Neural cell (in vitro differentiated cells): ENCODE measurements around the gene LRP8.

Experiments
- EP300 ChIP-seq: fragments of 450-650 bp; conservative IDR thresholded peaks from 2 replicates; pipeline ENCODE4 v1.6.1; 2014; ENCODE audit warnings: antibody characterized with exemption, mild to moderate bottlenecking, moderate library complexity; ENCODE audit not compliant: poor library complexity, severe bottlenecking
- EZH2 ChIP-seq: fragments of 200-600, 300-800 bp; shearing (Covaris generic), sonication (generic); IDR thresholded peaks from 2 replicates; pipeline ENCODE4 v1.6.1; 2014; ENCODE audit warnings: antibody characterized with exemption, low read length, borderline replicate concordance, mild to moderate bottlenecking; ENCODE audit not compliant: insufficient read depth, poor library complexity, severe bottlenecking
- MXI1 ChIP-seq: fragments of 450-650 bp; conservative IDR thresholded peaks from 2 replicates; pipeline ENCODE4 v1.6.1; 2014; ENCODE audit warnings: antibody characterized with exemption, mild to moderate bottlenecking; ENCODE audit not compliant: poor library complexity, severe bottlenecking
- POLR2AphosphoS5 ChIP-seq: IDR thresholded peaks from 2 replicates; pipeline ENCODE4 v1.6.1; 2012
- RAD21 ChIP-seq: fragments of 450-650 bp; conservative IDR thresholded peaks from 2 replicates; pipeline ENCODE4 v1.6.1; 2014; ENCODE audit warnings: antibody characterized with exemption, mild to moderate bottlenecking, moderate library complexity
- SMC3 ChIP-seq: fragments of 450-650 bp; conservative IDR thresholded peaks from 2 replicates; pipeline ENCODE4 v1.6.1; 2014; ENCODE audit warnings: antibody characterized with exemption, mild to moderate bottlenecking, moderate library complexity; ENCODE audit not compliant: poor library complexity
- TF ChIP-seq, protein P1 (sequence below): fragments of 450-650 bp; IDR thresholded peaks from 2 replicates; pipeline ENCODE4 v1.5.1; 2014; ENCODE audit warnings: antibody characterized with exemption, mild to moderate bottlenecking, moderate library complexity; ENCODE audit not compliant: poor library complexity, severe bottlenecking
- TF ChIP-seq, protein P2 (sequence below): IDR thresholded peaks from 2 replicates; pipeline ENCODE4 v1.6.1; 2012; ENCODE audit warnings: borderline replicate concordance

DNA sequence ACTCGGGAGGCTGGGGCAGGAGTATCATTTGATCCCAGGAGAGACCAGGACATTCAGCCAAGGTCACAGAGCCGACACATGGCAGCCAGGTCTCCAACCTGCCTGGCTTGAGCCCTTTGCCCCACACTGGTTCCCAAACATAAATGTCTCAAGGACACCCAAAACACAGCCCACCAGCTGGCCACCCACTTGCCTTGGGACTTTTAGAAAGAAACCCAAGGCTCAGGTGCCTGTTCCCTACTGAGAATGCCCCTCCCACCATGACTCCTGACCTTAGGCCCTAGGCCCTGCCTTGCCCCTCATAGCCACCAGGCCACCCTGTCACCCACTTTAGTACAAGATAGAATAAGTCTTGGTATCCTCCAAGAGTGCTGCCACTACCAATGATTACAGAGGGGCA lies 41.9 kb upstream of the LRP8 start:
- TF ChIP-seq, protein P1, sequence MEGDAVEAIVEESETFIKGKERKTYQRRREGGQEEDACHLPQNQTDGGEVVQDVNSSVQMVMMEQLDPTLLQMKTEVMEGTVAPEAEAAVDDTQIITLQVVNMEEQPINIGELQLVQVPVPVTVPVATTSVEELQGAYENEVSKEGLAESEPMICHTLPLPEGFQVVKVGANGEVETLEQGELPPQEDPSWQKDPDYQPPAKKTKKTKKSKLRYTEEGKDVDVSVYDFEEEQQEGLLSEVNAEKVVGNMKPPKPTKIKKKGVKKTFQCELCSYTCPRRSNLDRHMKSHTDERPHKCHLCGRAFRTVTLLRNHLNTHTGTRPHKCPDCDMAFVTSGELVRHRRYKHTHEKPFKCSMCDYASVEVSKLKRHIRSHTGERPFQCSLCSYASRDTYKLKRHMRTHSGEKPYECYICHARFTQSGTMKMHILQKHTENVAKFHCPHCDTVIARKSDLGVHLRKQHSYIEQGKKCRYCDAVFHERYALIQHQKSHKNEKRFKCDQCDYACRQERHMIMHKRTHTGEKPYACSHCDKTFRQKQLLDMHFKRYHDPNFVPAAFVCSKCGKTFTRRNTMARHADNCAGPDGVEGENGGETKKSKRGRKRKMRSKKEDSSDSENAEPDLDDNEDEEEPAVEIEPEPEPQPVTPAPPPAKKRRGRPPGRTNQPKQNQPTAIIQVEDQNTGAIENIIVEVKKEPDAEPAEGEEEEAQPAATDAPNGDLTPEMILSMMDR: no peak
- TF ChIP-seq POLR2AphosphoS5: no peak
- TF ChIP-seq, protein P2, sequence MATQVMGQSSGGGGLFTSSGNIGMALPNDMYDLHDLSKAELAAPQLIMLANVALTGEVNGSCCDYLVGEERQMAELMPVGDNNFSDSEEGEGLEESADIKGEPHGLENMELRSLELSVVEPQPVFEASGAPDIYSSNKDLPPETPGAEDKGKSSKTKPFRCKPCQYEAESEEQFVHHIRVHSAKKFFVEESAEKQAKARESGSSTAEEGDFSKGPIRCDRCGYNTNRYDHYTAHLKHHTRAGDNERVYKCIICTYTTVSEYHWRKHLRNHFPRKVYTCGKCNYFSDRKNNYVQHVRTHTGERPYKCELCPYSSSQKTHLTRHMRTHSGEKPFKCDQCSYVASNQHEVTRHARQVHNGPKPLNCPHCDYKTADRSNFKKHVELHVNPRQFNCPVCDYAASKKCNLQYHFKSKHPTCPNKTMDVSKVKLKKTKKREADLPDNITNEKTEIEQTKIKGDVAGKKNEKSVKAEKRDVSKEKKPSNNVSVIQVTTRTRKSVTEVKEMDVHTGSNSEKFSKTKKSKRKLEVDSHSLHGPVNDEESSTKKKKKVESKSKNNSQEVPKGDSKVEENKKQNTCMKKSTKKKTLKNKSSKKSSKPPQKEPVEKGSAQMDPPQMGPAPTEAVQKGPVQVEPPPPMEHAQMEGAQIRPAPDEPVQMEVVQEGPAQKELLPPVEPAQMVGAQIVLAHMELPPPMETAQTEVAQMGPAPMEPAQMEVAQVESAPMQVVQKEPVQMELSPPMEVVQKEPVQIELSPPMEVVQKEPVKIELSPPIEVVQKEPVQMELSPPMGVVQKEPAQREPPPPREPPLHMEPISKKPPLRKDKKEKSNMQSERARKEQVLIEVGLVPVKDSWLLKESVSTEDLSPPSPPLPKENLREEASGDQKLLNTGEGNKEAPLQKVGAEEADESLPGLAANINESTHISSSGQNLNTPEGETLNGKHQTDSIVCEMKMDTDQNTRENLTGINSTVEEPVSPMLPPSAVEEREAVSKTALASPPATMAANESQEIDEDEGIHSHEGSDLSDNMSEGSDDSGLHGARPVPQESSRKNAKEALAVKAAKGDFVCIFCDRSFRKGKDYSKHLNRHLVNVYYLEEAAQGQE: no peak
- TF ChIP-seq EZH2: no peak
- TF ChIP-seq SMC3: no peak
- no peak for TF ChIP-seq EP300
- no peak for TF ChIP-seq RAD21
- TF ChIP-seq MXI1: no peak
